Measurements from ENCODE around the gene ADCY4. TPM values are rescaled to one million over a fixed set of nuclear protein-coding genes. Genes with fewer than 3 reads are reported as not detected.
A peak's percentile ranks its signal among the peaks of the same experiment; 100 is the strongest.

ADCY4 gene
- 2.8 to 3.4 TPM (median 3.4 TPM) in 3 replicates for total RNA-seq

- peaks cover 87% of the 10 kb centered on the region for H3K27me3 Mint-ChIP-seq (ENCODE audit: low read depth)
- no peak for DNase-seq (ENCODE audit: low spot score in 2 of 2, unreplicated experiment in 2 of 2)
Observed at GRCh38 chr14:24334431-24335291, at the start of gene ADCY4. Gene ADCY4 (minus strand): TSS chr14:24335071. CDS start chr14:24334652, 419 bp downstream.

GRCh38 chr14:24384169-24384568 lies 49.3 kb upstream of the ADCY4 start:
- no peaks in the 10 kb centered on the region for H3K27me3 Mint-ChIP-seq (ENCODE audit: low read depth)
- no peak for TF ChIP-seq CTCF (IDR thresholded peaks at IDR 0.05; ENCODE audit: unreplicated experiment)
- H3K9me3 Mint-ChIP-seq = no peaks in the 10 kb centered on the region
- H3K4me1 Mint-ChIP-seq = peaks cover 39% of the 10 kb centered on the region
- no peak for DNase-seq (ENCODE audit: low spot score in 2 of 2, unreplicated experiment in 2 of 2)
- H3K36me3 Mint-ChIP-seq = no peaks in the 10 kb centered on the region
- no peak overlapping the region for H3K4me3 Mint-ChIP-seq
- no peak overlapping the region for H3K27ac Mint-ChIP-seq

More at GRCh38 chr14:24334431-24335291, at the start of gene ADCY4:
- Mint-ChIP-seq H3K9me3 (no peaks in the 10 kb centered on the region), H3K4me1 (peaks cover 21% of the 10 kb centered on the region), H3K27ac (no peak within 1 kb of the TSS), H3K4me3 (peak within 1 kb of the TSS; percentile 57), H3K36me3 (no peaks in the 10 kb centered on the region)
- TF ChIP-seq CTCF (IDR thresholded peaks at IDR 0.05; ENCODE audit: unreplicated experiment) = no peak

GRCh38 chr14:24382064-24382371 lies 47.1 kb upstream of the ADCY4 start:
- H3K9me3 Mint-ChIP-seq = no peaks in the 10 kb centered on the region
- H3K27me3 Mint-ChIP-seq (ENCODE audit: low read depth) = no peaks in the 10 kb centered on the region
- TF ChIP-seq CTCF (IDR thresholded peaks at IDR 0.05; ENCODE audit: unreplicated experiment) = no peak
- peak overlapping the region; percentile 50 for H3K27ac Mint-ChIP-seq
- no peak overlapping the region for H3K4me3 Mint-ChIP-seq
- peaks cover 6% of the 10 kb centered on the region for H3K36me3 Mint-ChIP-seq
- H3K4me1 Mint-ChIP-seq = peaks cover 51% of the 10 kb centered on the region
- DNase-seq (ENCODE audit: low spot score in 2 of 2, unreplicated experiment in 2 of 2) = no peak

GRCh38 chr14:24381363-24382063 lies 46.6 kb upstream of the ADCY4 start:
- TF ChIP-seq CTCF (IDR thresholded peaks at IDR 0.05; ENCODE audit: unreplicated experiment) = no peak
- DNase-seq (ENCODE audit: low spot score in 2 of 2, unreplicated experiment in 2 of 2) = no peak
- Mint-ChIP-seq H3K27me3 (ENCODE audit: low read depth) (no peaks in the 10 kb centered on the region), H3K9me3 (no peaks in the 10 kb centered on the region), H3K4me3 (no peak overlapping the region), H3K4me1 (peaks cover 49% of the 10 kb centered on the region), H3K36me3 (peaks cover 8% of the 10 kb centered on the region), H3K27ac (peak overlapping the region; percentile 50)

- peak overlapping the region; percentile 45 for H3K27ac Mint-ChIP-seq
- H3K36me3 Mint-ChIP-seq = peaks cover 11% of the 10 kb centered on the region
- H3K4me1 Mint-ChIP-seq = peaks cover 46% of the 10 kb centered on the region
- no peaks in the 10 kb centered on the region for H3K27me3 Mint-ChIP-seq (ENCODE audit: low read depth)
- no peaks in the 10 kb centered on the region for H3K9me3 Mint-ChIP-seq
- no peak for TF ChIP-seq CTCF (IDR thresholded peaks at IDR 0.05; ENCODE audit: unreplicated experiment)
- H3K4me3 Mint-ChIP-seq = no peak overlapping the region
- DNase-seq (ENCODE audit: low spot score in 2 of 2, unreplicated experiment in 2 of 2) = no peak
Observed at GRCh38 chr14:24379907-24380730, 45.2 kb upstream of the ADCY4 start.
